Ishikawa (cell line): ENCODE measurements around the gene BRK1.

ENCODE experiments used
- CEBPB ChIP-seq: IDR thresholded peaks from 2 replicates; pipeline ENCODE4 v1.6.1; 2012
- CREB1 ChIP-seq: IDR thresholded peaks from 2 replicates; pipeline ENCODE4 v1.6.1; 2012; ENCODE audit warnings: low read depth
- EGR1 ChIP-seq: IDR thresholded peaks from 2 replicates; pipeline ENCODE4 v1.6.1; 2012
- EP300 ChIP-seq: IDR thresholded peaks from 2 replicates; pipeline ENCODE4 v1.6.1; 2012; ENCODE audit warnings: borderline replicate concordance
- NFIC ChIP-seq: IDR thresholded peaks from 2 replicates; pipeline ENCODE4 v1.6.1; 2012
- TAF1 ChIP-seq: IDR thresholded peaks from 2 replicates; pipeline ENCODE4 v1.6.1; 2012; ENCODE audit warnings: low read depth, mild to moderate bottlenecking
- TCF12 ChIP-seq: IDR thresholded peaks from 2 replicates; pipeline ENCODE4 v1.6.1; 2012; ENCODE audit warnings: low read depth
- USF1 ChIP-seq: IDR thresholded peaks from 2 replicates; pipeline ENCODE4 v1.6.1; 2012
- YY1 ChIP-seq: IDR thresholded peaks from 2 replicates; pipeline ENCODE4 v1.6.1; 2012; ENCODE audit warnings: low read depth

GRCh38 chr3:10137178-10137577, 21.7 kb downstream of the BRK1 start:
- TF ChIP-seq EGR1 (no peak), YY1 (no peak), USF1 (no peak), NFIC (no peak), TCF12 (no peak), EP300 (no peak), CREB1 (no peak), CEBPB (no peak), TAF1 (no peak)
